Measurements from ENCODE around the gene AIF1. TPM values are rescaled to one million over a fixed set of nuclear protein-coding genes. Genes with fewer than 3 reads are reported as not detected.

Gene AIF1
- total RNA-seq, 2 donors from 2014 or later: 8.3 to 27.3 TPM

DNA sequence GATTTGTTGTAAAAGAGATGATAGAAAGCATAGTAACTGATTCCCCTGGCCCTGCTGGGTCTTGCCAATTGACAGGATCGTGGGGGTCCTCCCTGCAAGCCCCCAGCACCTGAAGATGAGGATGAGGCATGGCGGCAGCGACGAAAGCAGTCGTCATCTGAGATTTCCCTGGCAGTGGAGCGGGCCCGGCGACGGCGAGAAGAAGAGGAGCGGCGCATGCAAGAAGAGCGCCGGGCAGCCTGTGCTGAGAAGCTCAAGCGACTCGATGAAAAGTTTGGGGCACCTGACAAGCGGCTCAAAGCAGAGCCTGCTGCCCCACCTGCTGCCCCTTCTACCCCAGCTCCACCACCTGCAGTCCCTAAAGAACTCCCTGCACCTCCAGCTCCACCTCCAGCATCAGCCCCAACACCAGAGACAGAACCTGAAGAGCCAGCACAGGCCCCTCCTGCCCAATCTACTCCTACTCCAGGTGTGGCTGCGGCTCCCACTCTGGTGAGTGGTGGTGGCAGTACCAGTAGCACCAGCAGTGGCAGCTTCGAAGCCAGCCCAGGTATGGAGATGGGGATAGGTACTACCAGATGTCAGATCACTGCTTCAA, 12.8 kb downstream of the AIF1 start:
- TF ChIP-seq, protein P1, sequence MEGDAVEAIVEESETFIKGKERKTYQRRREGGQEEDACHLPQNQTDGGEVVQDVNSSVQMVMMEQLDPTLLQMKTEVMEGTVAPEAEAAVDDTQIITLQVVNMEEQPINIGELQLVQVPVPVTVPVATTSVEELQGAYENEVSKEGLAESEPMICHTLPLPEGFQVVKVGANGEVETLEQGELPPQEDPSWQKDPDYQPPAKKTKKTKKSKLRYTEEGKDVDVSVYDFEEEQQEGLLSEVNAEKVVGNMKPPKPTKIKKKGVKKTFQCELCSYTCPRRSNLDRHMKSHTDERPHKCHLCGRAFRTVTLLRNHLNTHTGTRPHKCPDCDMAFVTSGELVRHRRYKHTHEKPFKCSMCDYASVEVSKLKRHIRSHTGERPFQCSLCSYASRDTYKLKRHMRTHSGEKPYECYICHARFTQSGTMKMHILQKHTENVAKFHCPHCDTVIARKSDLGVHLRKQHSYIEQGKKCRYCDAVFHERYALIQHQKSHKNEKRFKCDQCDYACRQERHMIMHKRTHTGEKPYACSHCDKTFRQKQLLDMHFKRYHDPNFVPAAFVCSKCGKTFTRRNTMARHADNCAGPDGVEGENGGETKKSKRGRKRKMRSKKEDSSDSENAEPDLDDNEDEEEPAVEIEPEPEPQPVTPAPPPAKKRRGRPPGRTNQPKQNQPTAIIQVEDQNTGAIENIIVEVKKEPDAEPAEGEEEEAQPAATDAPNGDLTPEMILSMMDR (IDR thresholded peaks at IDR 0.05): no peak
- H3K4me1 ChIP-seq: peaks cover 0 to 1% of the 10 kb centered on the region in 2 donors
- no peak overlapping the region for H3K4me3 ChIP-seq
- H3K9me3 ChIP-seq: no peaks in the 10 kb centered on the region
- H3K27me3 ChIP-seq: no peaks in the 10 kb centered on the region
- H3K36me3 ChIP-seq: peaks cover 96% of the 10 kb centered on the region
- H3K27ac ChIP-seq: no peak overlapping the region
- DNase-seq (ENCODE audit: low spot score): no peak

DNA sequence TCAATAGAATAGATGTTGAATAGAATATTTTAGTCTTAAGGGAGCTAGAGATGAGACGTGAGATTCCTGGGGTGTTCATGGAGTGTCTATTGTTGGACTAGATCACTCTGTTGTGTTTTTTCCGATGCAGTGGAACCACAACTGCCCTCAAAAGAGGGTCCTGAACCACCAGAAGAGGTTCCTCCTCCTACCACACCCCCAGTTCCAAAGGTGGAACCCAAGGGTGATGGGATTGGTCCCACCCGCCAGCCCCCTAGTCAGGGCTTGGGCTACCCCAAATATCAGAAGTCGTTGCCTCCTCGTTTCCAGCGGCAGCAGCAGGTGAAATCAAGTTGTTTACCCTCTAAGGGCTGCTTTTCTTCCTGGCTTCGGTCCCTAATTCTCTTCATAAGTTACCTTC, 14.0 kb downstream of the AIF1 start:
- Histone ChIP-seq H3K27me3 (no peaks in the 10 kb centered on the region), H3K36me3 (peaks cover 100% of the 10 kb centered on the region)

DNA sequence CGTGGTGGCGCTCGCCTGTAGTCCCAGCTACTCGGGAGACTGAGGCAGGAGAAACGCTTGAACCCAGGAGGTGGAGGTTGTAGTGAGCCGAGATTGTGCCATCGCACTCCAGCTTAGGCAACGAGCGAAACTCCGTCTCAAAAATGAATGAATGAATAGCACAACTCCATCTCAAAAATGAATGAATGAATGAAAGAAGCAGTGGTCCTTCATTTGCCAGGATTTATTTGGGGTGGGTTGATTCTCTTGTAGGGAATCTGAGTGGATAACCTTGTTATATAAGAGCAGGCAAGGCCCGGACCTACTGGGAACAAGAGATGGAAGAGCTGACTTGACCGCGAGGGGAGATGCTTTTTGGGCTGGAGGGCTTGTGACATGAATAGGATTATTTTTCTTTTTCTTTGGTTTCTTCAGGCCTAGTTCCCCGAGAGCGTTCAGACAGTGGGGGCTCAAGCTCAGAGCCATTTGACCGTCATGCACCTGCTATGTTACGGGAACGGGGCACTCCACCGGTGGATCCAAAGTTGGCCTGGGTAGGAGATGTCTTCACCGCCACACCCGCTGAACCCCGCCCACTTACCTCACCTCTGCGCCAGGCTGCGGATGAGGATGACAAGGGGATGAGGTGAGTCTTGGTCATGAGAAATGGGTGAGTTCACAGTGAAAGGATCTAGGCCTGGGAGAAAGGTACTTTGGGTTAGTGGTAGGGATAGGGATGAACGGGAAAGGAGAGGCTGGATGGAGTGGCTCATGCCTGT, 15.3 kb downstream of the AIF1 start:
- TF ChIP-seq, protein P1 (IDR thresholded peaks at IDR 0.05): no peak
- Histone ChIP-seq H3K27me3 (no peaks in the 10 kb centered on the region), H3K4me1 (no peaks in the 10 kb centered on the region), H3K9me3 (no peaks in the 10 kb centered on the region), H3K4me3 (no peak overlapping the region), H3K36me3 (peaks cover 100% of the 10 kb centered on the region), H3K27ac (no peak overlapping the region)
- no peak for DNase-seq (ENCODE audit: low spot score)

More for the DNA sequence above, 14.0 kb downstream of the AIF1 start:
- no peaks in the 10 kb centered on the region for H3K9me3 ChIP-seq
- no peak for DNase-seq (ENCODE audit: low spot score)
- H3K27ac ChIP-seq: no peak overlapping the region
- no peak overlapping the region for H3K4me3 ChIP-seq
- TF ChIP-seq, protein P1 (IDR thresholded peaks at IDR 0.05): no peak
- H3K4me1 ChIP-seq: no peaks in the 10 kb centered on the region

DNA sequence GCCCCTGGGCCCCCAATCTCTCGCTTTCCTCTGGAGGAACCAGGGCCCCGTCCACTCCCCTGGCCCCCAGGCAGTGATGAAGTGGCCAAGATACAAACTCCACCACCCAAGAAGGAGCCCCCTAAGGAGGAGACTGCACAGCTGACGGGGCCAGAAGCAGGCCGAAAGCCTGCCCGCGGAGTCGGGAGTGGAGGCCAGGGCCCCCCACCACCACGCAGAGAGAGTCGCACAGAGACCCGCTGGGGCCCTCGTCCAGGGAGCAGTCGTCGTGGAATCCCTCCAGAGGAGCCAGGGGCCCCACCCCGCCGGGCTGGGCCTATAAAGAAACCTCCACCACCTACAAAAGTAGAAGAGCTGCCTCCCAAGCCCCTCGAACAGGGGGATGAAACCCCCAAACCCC, 16.2 kb downstream of the AIF1 start:
- Histone ChIP-seq H3K36me3 (peaks cover 100% of the 10 kb centered on the region), H3K27ac (no peak overlapping the region), H3K9me3 (no peaks in the 10 kb centered on the region), H3K27me3 (no peaks in the 10 kb centered on the region), H3K4me1 (no peaks in the 10 kb centered on the region), H3K4me3 (no peak overlapping the region)
- TF ChIP-seq, protein P1 (IDR thresholded peaks at IDR 0.05): no peak
- DNase-seq (ENCODE audit: low spot score): no peak

DNA sequence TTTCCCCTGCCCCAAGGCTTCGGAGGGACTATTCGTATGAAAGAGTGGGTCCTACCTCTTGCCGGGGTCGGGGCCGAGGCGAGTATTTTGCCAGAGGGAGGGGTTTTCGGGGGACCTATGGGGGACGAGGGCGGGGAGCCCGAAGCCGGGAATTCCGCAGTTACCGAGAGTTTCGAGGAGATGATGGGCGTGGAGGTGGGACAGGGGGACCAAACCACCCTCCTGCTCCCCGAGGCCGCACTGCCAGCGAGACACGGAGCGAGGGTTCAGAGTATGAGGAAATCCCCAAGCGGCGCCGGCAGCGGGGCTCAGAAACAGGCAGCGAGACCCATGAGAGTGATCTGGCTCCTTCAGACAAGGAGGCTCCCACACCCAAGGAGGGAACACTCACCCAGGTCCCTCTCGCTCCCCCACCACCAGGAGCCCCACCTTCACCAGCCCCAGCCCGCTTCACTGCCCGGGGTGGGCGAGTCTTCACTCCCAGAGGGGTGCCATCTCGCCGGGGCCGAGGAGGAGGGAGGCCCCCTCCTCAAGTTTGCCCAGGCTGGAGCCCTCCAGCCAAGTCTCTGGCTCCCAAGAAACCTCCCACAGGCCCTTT, 16.7 kb downstream of the AIF1 start:
- H3K36me3 ChIP-seq: peaks cover 100% of the 10 kb centered on the region
- no peaks in the 10 kb centered on the region for H3K9me3 ChIP-seq
- no peaks in the 10 kb centered on the region for H3K27me3 ChIP-seq
- no peak overlapping the region for H3K4me3 ChIP-seq
- no peak overlapping the region for H3K27ac ChIP-seq
- H3K4me1 ChIP-seq: no peaks in the 10 kb centered on the region
- DNase-seq (ENCODE audit: low spot score): no peak
- TF ChIP-seq, protein P1 (IDR thresholded peaks at IDR 0.05): no peak

Data from right atrium auricular region (tissue), 2 donors.